LNCAP (cell line): ENCODE results near the gene ARFGEF2.

Source experiments
- TF ChIP-seq, protein P1 (sequence below): fragments of 450-650 bp; IDR thresholded peaks from 2 replicates; pipeline ENCODE4 v1.5.1; 2017; ENCODE audit warnings: mild to moderate bottlenecking

ARFGEF2 gene

DNA sequence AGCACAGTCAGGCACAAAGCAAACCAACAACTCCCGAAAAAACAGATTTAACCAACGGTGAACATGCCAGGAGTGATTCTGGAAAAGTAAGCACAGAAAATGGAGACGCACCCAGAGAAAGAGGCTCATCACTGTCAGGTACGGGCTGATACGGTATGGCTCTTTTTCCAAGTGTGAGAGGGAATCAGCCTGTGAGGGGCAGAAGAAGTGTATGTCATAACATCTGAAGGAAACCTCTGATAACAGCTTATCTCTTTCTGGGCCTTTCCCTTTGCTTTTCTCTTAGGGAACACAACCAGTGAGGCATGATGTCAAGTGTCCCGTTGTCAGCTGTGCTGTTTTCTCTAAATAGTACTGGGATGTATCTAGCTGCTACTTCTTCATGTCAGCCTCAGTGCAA is 32.1 kb downstream of the ARFGEF2 start:
- TF ChIP-seq, protein P1, sequence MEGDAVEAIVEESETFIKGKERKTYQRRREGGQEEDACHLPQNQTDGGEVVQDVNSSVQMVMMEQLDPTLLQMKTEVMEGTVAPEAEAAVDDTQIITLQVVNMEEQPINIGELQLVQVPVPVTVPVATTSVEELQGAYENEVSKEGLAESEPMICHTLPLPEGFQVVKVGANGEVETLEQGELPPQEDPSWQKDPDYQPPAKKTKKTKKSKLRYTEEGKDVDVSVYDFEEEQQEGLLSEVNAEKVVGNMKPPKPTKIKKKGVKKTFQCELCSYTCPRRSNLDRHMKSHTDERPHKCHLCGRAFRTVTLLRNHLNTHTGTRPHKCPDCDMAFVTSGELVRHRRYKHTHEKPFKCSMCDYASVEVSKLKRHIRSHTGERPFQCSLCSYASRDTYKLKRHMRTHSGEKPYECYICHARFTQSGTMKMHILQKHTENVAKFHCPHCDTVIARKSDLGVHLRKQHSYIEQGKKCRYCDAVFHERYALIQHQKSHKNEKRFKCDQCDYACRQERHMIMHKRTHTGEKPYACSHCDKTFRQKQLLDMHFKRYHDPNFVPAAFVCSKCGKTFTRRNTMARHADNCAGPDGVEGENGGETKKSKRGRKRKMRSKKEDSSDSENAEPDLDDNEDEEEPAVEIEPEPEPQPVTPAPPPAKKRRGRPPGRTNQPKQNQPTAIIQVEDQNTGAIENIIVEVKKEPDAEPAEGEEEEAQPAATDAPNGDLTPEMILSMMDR = no peak

DNA sequence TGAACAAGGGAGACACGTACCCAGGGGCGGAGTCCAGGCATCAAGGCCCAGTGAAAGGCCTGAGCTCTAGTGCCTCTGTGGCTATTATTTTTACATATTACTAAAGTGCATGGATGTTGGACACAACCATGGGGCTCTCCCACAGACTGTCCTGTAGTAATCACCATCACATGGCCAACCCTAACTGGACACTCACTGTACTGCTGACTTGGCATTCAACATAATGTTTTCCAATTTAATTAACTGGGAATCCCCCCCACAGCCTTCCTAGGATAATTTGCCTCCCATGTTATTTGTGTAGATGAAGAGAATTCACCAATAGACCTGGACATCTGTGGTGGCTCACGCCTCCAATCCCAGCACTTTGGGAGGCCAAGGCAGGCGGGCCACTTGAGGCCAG is 34.5 kb downstream of the ARFGEF2 start:
- TF ChIP-seq, protein P1 = no peak

DNA sequence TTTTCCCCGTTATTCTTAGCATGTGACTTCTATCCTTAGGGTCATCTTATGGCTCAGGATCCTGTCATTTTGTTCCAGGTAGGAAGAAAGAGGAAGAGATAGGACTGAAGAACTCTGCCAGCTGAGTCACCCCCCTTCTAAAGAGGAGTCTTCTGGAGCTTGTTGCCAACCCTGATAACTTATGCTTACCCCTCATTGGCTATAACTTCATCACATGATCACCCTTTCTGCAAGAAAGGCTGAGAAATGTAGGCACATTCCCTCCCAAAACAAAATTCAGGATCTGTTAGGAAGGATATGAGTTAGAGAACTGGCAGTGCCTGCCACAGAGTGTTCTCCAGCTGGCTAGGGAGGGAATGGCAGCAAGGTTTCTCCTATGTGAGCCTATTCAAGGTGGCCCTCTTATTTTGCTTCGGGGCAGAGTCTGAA is 35.6 kb downstream of the ARFGEF2 start:
- TF ChIP-seq, protein P1 = no peak

DNA sequence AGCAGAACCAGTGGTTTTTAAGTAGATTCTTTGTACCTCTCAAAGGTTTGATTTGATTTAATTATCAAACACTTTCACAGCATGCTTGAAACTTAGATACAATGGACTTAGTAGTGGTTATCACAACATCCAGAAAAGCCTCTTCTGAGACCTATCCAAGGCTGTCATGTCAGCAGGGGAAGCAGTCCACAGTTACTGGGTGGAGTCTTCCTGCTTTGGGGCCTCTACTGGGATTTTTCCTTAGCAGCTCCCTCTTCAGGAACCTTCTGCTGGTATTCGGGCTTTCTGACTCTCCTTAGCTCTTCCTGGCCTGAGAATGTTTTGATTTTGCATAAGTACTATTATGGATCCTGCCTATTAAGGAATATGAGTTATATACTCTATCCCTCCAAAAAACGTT is 36.0 kb downstream of the ARFGEF2 start:
- TF ChIP-seq, protein P1 = no peak

DNA sequence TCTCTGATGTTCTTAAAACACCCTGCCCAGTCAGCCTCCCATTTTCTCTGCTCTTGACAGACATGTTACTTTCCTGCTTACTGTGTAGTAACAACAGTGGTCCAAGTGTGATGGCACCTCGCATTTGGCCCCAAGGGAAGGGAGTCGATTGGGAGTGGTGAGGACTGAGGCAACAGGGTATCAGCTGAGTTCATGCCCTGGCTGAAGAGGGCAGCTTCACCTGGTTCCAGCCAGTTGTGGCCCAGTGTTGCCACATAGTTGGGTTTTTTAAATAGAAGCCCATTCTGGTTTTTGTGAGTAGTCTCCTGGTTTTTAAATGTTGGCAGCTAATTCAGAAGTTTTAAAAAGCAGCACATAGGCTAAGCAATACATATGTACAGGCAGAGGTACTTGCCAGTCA is 37.2 kb downstream of the ARFGEF2 start:
- TF ChIP-seq, protein P1 = no peak

DNA sequence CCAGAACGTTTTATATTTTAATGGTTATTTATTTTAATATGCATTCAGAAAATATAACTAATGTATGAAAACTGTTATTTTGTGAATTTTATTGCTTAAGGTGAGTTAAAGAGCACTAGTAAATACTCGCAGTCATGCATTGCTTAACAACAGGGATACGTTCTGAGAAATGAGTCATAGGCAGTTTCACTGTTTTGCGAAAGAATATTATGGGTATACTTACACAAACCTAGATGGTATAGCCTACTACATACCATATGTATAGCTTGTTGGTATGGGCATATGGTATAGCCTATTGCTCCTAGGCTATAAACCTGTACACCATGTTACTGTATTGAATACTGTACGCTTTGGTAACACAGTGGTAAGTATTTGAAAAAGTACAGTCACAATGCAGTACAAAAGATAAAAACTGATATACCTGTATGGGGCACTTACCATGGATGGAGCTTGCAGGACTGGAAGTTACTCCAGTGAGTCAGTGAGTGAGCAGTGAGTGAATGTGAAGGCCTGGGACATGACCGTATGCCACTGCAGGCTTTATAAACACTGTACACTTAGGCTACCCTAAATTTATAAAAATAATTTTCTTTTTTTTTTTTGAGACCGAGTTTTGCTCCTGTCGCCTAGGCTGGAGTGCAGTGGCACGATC is 38.5 kb downstream of the ARFGEF2 start:
- TF ChIP-seq, protein P1 = no peak

DNA sequence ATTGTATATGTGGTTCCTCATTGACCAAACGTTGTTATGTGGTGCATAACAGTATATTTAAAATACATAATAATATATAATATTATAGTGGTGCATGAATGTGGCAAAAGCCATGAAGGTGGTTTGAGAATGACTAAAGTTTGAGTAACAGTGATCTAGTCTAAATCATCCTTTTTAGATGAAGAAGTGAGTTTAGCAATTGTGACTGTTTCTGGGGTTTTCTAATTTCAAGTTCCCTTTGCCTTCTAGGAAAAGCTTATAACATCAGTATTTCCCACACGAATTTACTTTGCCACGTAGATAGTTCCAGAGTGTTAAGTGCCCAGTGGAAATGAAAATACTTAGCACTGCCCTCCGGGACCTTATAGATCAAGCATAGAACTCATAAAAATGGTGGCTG is 40.9 kb downstream of the ARFGEF2 start:
- TF ChIP-seq, protein P1 = no peak
